Fibroblast of villous mesenchyme (primary cell): ENCODE results near the gene CTNND2. TPM values are rescaled to one million over a fixed set of nuclear protein-coding genes. Genes with fewer than 3 reads are reported as not detected.

Experiments
- DNase-seq: peaks from one replicate; pipeline ENCODE4 v3.0.0-alpha.2; 2010; ENCODE audit warnings: low read depth
- H3K4me3 ChIP-seq: 2 replicates; pipeline ENCODE4 v1.5.1; 2011; ENCODE audit warnings: low read depth, mild to moderate bottlenecking, low read length
- CTCF ChIP-seq: IDR thresholded peaks from 2 replicates; pipeline ENCODE4 v1.5.1; 2012; ENCODE audit warnings: low read depth, mild to moderate bottlenecking, low read length; ENCODE audit not compliant: insufficient read depth
- total RNA-seq: library from RNA; depleted of rRNA; stranded (reverse); fragments of >200 nt; gene quantifications from 2 replicates; pipeline ENCODE4 v1.2.3, GENCODE V29; 2012

CTNND2 gene
- total RNA-seq, 1 donor = not detected

DNA sequence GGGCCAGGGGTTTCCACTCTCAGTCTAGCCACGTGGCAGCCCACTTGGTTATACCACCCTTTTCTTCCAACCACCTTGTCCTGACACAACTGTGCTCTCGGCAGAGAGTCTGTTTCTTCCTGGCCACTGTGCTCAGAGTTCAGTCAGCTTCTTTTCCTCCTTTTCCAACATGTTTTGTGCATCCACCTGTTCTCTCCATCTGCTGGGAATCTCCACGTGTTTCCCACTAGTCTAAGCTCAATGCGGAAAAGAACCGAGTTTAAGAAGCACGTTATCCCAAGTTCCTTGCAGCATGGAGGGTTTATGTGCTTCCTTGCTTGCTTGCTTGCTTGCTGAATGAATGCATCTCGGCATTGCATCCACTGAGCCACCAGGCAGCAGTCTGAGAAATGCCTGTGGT lies 599.6 kb downstream of the CTNND2 start:
- TF ChIP-seq CTCF = no peak
- DNase-seq = no peak
- H3K4me3 ChIP-seq = no peak overlapping the region

DNA sequence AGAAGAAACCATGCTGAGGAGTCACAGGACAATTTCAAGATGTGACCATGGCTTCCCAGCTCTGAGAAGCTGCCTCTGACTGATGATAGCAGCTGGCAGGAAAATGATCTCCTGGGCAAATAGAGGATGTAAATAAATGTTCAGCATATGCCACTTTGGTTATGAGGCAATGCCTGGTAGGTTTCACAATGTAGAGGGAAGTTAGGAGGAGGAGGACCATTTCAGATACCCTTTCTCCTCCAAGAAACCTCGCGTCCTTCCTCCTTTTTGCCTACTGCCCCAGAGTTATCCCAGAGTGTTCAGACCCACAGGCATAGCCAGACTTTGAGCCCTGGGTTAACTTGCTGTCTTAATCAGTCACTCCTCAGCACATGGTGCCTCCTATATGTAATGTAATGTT lies 601.6 kb downstream of the CTNND2 start:
- TF ChIP-seq CTCF = no peak
- DNase-seq = no peak

GRCh38 chr5:11301171-11301570 lies 603.1 kb downstream of the CTNND2 start:
- TF ChIP-seq CTCF = no peak
- no peak overlapping the region for H3K4me3 ChIP-seq
- no peak for DNase-seq

More for the DNA sequence above, 601.6 kb downstream of the CTNND2 start:
- H3K4me3 ChIP-seq = no peak overlapping the region

- no peak for TF ChIP-seq CTCF
- DNase-seq = no peak
- no peak overlapping the region for H3K4me3 ChIP-seq
These were observed 603.5 kb downstream of the CTNND2 start for GRCh38 chr5:11300736-11301135.

DNA sequence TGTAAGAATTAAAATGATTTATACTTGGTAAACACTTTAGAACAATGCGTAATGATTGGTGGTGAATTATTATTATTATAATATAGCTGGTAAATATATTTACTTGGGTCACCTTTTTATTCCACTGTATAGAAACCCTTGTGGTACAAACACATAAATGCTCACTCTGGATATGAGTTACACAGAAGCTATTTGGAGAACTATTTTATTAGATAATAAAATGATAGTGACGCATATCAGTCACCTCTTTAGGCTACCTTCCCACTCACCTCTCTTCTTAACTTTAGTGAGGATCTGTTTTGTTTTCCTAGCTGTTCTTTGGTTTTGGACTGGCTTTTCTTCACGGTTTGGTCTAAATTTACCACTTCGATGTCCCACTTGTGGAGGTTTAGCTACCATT lies 605.4 kb downstream of the CTNND2 start:
- no peak overlapping the region for H3K4me3 ChIP-seq
- DNase-seq = no peak
- TF ChIP-seq CTCF = no peak

DNA sequence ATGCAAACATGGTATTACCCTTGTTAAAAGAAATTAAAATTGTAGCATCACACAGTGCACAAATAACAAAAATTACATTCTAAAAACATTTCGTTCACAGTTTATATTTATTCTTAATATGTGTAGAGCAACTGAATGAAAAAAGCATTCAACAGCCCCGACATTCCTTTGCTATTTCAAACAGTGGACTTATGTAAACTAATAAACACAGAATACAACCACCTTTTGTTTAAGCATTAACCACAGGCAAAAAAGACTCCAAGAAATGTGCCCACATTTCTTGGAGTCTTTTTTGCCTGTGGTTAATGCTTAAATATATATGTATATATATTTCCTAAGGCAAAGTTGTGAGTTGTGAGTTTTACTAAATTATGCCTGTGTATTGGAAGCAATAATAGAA lies 610.7 kb downstream of the CTNND2 start:
- no peak for TF ChIP-seq CTCF
- H3K4me3 ChIP-seq = no peak overlapping the region
- no peak for DNase-seq

- no peak for DNase-seq
- TF ChIP-seq CTCF = no peak
- no peak overlapping the region for H3K4me3 ChIP-seq
These were observed 611.4 kb downstream of the CTNND2 start for GRCh38 chr5:11292648-11293356.
